HG02938 (cell line): ENCODE measurements around the gene CALML4.
"Not testable (repeated sequence)": the region's sequence is repeated elsewhere in the genome, so short reads cannot be mapped to it uniquely, and the experiment has no call there.

Experiments used
- ATAC-seq: cut with Tn5 transposase; IDR thresholded peaks from one replicate; pipeline ENCODE4 v1.9.1; 2021; ENCODE audit warnings: mild to moderate bottlenecking, moderate library complexity; ENCODE audit not compliant: unreplicated experiment

CALML4 gene

GRCh38 chr15:68192804-68193486 lies 12.2 kb downstream of the CALML4 start:
- no peak for ATAC-seq

- ATAC-seq, result no peak
Measured at GRCh38 chr15:68192117-68192516, 13.0 kb downstream of the CALML4 start.

- no peak for ATAC-seq
Measured at GRCh38 chr15:68191555-68191954, 13.6 kb downstream of the CALML4 start.

DNA sequence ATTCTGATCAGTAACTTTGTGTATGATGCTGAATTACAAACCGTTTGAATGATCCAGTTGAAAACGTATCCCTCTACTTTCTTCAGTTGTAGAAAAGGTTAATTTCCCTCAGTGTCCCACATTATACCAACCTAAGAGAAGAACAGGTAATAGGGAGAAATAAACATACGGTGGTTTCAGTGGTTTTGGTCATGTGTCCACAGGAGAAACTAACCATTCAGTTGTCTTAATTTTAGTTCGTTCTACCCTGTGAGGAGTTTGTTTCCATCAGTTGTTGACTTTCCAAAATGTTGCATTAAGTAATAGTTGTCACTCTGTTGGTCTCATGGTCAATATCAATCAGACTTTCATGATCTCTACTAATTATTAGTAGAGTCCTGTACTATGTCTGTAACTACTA lies 15.1 kb downstream of the CALML4 start:
- ATAC-seq, result no peak

GRCh38 chr15:68188647-68189046 lies 16.5 kb downstream of the CALML4 start:
- no peak for ATAC-seq

- no peak for ATAC-seq
Measured at GRCh38 chr15:68187559-68187958, 17.6 kb downstream of the CALML4 start.

- ATAC-seq, result no peak
Measured at GRCh38 chr15:68186671-68187397, 18.3 kb downstream of the CALML4 start.

- no peak for ATAC-seq
Measured at GRCh38 chr15:68184616-68185480, 20.3 kb downstream of the CALML4 start.

GRCh38 chr15:68183616-68184315 lies 21.4 kb downstream of the CALML4 start:
- ATAC-seq, result no peak

- ATAC-seq, result no peak
Measured at GRCh38 chr15:68177742-68178141, 27.4 kb downstream of the CALML4 start.

- no peak for ATAC-seq
Measured at GRCh38 chr15:68176601-68177000, 28.5 kb downstream of the CALML4 start.

- no peak for ATAC-seq
Measured at GRCh38 chr15:68175526-68175925, 29.6 kb downstream of the CALML4 start.

DNA sequence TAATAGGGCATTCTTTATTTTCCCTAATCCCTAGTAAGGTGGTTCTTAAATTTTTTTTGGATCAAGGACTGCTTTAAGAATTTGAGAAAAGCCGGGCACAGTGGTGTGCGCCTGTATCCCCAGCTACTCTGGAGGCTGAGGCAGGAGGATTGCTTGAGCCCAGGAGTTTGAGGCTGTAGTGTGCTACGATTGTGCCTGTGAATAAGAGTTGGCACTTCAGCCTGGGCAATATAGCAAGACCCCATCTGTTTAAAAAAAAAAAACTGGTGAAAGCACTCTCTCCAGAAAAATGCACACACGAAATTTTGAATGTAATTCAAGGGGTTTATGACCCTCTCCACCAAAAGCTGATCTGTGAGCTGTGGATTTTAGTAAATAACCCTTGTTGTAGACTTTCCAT lies 32.0 kb downstream of the CALML4 start:
- ATAC-seq, result no peak

- not testable (repeated sequence) for ATAC-seq
Measured at GRCh38 chr15:68172037-68172436, 33.1 kb downstream of the CALML4 start.

DNA sequence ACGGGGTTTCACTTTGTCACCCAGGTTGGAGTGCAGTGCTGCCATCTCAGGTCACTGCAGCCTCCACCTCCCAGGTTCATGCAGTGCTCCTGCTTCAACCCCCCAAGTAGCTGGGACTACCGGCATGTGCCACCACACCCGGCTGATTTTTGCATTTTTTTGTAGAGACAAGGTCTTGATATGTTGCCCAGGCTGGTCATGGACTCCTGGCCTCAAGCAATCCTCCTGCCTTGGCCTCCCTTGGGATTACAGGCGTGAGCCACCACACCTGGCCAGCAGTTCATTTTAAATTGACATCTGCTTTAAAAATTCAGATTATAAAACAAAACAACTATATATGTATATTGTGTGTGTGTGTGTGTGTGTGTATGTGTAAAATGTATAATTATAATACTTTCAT lies 38.3 kb downstream of the CALML4 start:
- ATAC-seq, result no peak

- ATAC-seq, result no peak
Measured at GRCh38 chr15:68163191-68163590, 41.9 kb downstream of the CALML4 start.

GRCh38 chr15:68158046-68158628 lies 47.0 kb downstream of the CALML4 start:
- no peak for ATAC-seq

GRCh38 chr15:68157074-68157473 lies 48.1 kb downstream of the CALML4 start:
- ATAC-seq, result no peak

- no peak for ATAC-seq
Measured at GRCh38 chr15:68154923-68155559, 50.1 kb downstream of the CALML4 start.

- no peak for ATAC-seq
Measured at GRCh38 chr15:68152342-68152741, 52.8 kb downstream of the CALML4 start.
